ENCODE results near the gene ACTN1. TPM values are rescaled to one million over a fixed set of nuclear protein-coding genes. Genes with fewer than 3 reads are reported as not detected.

Gene ACTN1
- total RNA-seq, 1 donor from 2014 or later = 1,102 TPM

DNA sequence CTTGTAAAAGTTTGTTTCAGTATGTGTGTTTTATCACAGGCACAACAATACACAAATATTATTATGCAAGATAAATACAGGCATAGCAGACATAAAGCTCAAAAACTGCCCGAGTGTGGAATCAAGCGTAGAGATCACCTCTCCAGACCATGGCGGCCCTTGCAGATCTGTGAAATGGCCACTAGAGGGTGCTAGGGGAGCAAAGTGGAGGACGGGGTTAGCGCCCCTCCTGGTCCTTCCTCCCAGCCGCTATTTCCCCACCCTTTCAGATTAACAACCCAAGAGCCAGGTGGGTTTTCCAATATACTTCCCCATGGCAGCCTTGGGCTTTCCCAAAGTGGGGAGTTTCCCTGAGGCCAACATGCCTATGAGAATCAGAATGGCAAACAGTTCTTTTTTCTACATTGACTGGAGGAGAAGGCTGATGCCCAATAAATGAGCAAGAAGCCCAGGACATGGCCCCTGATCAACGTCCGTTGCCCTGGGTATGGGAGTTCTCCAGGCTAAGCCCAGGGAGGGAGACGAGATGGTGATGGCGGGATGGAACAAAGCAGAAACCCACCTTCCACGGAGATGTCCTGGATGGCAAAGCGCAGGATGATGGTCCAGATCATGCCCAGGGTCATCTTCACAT lies 67.4 kb downstream of the ACTN1 start:
- H3K4me3 Mint-ChIP-seq (ENCODE audit: unreplicated experiment) = no peak overlapping the region
- peaks cover 64% of the 10 kb centered on the region for H3K36me3 Mint-ChIP-seq (ENCODE audit: low read depth)
- H3K27me3 Mint-ChIP-seq (ENCODE audit: low read depth) = no peaks in the 10 kb centered on the region
- peak overlapping the region; percentile 89 for H3K27ac Mint-ChIP-seq (ENCODE audit: unreplicated experiment)
- no peaks in the 10 kb centered on the region for H3K9me3 Mint-ChIP-seq (ENCODE audit: low read depth)
- peaks cover 76% of the 10 kb centered on the region for H3K4me1 Mint-ChIP-seq (ENCODE audit: low read depth)
- TF ChIP-seq, protein P1, sequence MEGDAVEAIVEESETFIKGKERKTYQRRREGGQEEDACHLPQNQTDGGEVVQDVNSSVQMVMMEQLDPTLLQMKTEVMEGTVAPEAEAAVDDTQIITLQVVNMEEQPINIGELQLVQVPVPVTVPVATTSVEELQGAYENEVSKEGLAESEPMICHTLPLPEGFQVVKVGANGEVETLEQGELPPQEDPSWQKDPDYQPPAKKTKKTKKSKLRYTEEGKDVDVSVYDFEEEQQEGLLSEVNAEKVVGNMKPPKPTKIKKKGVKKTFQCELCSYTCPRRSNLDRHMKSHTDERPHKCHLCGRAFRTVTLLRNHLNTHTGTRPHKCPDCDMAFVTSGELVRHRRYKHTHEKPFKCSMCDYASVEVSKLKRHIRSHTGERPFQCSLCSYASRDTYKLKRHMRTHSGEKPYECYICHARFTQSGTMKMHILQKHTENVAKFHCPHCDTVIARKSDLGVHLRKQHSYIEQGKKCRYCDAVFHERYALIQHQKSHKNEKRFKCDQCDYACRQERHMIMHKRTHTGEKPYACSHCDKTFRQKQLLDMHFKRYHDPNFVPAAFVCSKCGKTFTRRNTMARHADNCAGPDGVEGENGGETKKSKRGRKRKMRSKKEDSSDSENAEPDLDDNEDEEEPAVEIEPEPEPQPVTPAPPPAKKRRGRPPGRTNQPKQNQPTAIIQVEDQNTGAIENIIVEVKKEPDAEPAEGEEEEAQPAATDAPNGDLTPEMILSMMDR (IDR thresholded peaks at IDR 0.05) = peak; percentile 100
- no peak for DNase-seq (ENCODE audit: low spot score)

GRCh38 chr14:68910540-68910939 lies 68.6 kb downstream of the ACTN1 start:
- peaks cover 69% of the 10 kb centered on the region for H3K36me3 Mint-ChIP-seq (ENCODE audit: low read depth)
- TF ChIP-seq, protein P1 (IDR thresholded peaks at IDR 0.05) = no peak
- no peaks in the 10 kb centered on the region for H3K27me3 Mint-ChIP-seq (ENCODE audit: low read depth)
- H3K4me1 Mint-ChIP-seq (ENCODE audit: low read depth) = peaks cover 73% of the 10 kb centered on the region
- H3K4me3 Mint-ChIP-seq (ENCODE audit: unreplicated experiment) = no peak overlapping the region
- DNase-seq (ENCODE audit: low spot score) = no peak
- no peaks in the 10 kb centered on the region for H3K9me3 Mint-ChIP-seq (ENCODE audit: low read depth)
- H3K27ac Mint-ChIP-seq (ENCODE audit: unreplicated experiment) = peak overlapping the region; percentile 89

GRCh38 chr14:68908803-68909202 lies 70.3 kb downstream of the ACTN1 start:
- Mint-ChIP-seq H3K4me1 (ENCODE audit: low read depth) (peaks cover 61% of the 10 kb centered on the region), H3K9me3 (ENCODE audit: low read depth) (no peaks in the 10 kb centered on the region), H3K36me3 (ENCODE audit: low read depth) (peaks cover 77% of the 10 kb centered on the region), H3K27ac (ENCODE audit: unreplicated experiment) (peak overlapping the region; percentile 89), H3K27me3 (ENCODE audit: low read depth) (no peaks in the 10 kb centered on the region), H3K4me3 (ENCODE audit: unreplicated experiment) (no peak overlapping the region)
- no peak for DNase-seq (ENCODE audit: low spot score)
- TF ChIP-seq, protein P1 (IDR thresholded peaks at IDR 0.05) = no peak

DNA sequence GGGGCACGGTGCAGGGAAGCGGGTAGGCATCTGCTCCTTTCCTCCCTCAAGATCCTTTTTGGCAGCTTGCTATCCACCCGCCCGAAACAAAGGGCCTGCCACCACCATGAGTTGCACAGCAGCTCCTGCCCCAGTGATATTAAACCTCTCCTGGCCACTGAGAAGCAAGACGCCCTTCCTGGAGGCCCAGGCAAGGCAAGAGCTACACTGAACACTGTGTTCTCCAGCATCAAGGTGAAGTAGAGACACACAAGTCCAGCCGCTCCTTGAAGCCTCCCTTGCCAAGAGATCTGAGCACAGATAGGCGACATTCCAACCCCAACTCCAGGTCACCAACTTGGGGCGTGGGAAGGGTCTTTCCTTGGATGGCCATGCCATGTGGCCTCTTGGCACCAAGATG lies 70.9 kb downstream of the ACTN1 start:
- Mint-ChIP-seq H3K27ac (ENCODE audit: unreplicated experiment) (peak overlapping the region; percentile 89), H3K4me1 (ENCODE audit: low read depth) (peaks cover 55% of the 10 kb centered on the region), H3K9me3 (ENCODE audit: low read depth) (no peaks in the 10 kb centered on the region), H3K4me3 (ENCODE audit: unreplicated experiment) (no peak overlapping the region), H3K27me3 (ENCODE audit: low read depth) (no peaks in the 10 kb centered on the region), H3K36me3 (ENCODE audit: low read depth) (peaks cover 73% of the 10 kb centered on the region)
- TF ChIP-seq, protein P1 (IDR thresholded peaks at IDR 0.05) = no peak
- DNase-seq (ENCODE audit: low spot score) = no peak

DNA sequence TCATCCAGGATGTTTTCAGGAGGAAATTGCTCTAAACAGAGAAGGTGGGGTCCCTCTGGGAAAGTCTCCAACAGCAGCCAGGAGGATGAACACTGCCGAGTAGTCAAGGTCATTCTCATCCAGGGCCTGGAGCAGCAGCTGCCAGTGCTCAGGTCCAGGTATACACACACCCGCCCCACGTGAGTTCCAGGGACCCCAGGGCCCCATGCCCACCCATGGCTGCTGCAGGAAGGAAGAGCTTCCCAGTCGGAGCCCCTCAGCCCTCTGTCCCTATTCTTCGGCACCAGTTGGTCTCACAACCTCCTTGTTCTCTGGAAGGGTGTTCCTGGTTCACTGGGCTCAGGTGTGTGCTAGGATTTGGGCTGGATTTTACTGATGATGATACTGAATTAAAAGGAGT lies 72.7 kb downstream of the ACTN1 start:
- DNase-seq (ENCODE audit: low spot score) = no peak
- peak overlapping the region; percentile 81 for H3K27ac Mint-ChIP-seq (ENCODE audit: unreplicated experiment)
- no peaks in the 10 kb centered on the region for H3K9me3 Mint-ChIP-seq (ENCODE audit: low read depth)
- no peaks in the 10 kb centered on the region for H3K27me3 Mint-ChIP-seq (ENCODE audit: low read depth)
- peaks cover 81% of the 10 kb centered on the region for H3K36me3 Mint-ChIP-seq (ENCODE audit: low read depth)
- H3K4me3 Mint-ChIP-seq (ENCODE audit: unreplicated experiment) = no peak overlapping the region
- TF ChIP-seq, protein P1 (IDR thresholded peaks at IDR 0.05) = no peak
- peaks cover 40% of the 10 kb centered on the region for H3K4me1 Mint-ChIP-seq (ENCODE audit: low read depth)
